PC-9 (cell line): Measurements from ENCODE around the gene CLASP1. TPM values are rescaled to one million over a fixed set of nuclear protein-coding genes. Genes with fewer than 3 reads are reported as not detected.

Experiments
- BruUV-seq: library from RNA; stranded (reverse); fragments of 400-500 nt; replicated peaks from 2 replicates; lab custom pipeline; 2021; lab: Mats Ljungman, UMichigan
- CTCF ChIA-PET: fragments of 300-600 bp; sonication (Branson Sonifier 250); formaldehyde crosslinking; loops from one replicate; lab custom pipeline; 2022; ENCODE audit warnings: antibody characterized with exemption; lab: Charles Lee
- POLR2A ChIA-PET: fragments of 300-600 bp; sonication (Branson Sonifier 250); formaldehyde crosslinking; loops from one replicate; lab custom pipeline; 2022; ENCODE audit warnings: antibody characterized with exemption; ENCODE audit not compliant: unreplicated experiment; lab: Charles Lee
- DNase-seq, 2 experiments: peaks; one replicate each; pipeline versions ENCODE4 v3.0.0 to v3.0.0-alpha.2; 2015 to 2022; ENCODE audit warnings: mixed read lengths in 1 of 2
- H2AFZ ChIP-seq: fragments of 200-600 bp; sonication (generic); 2 replicates; pipeline ENCODE4 v1.8.1; 2017; ENCODE audit warnings: antibody characterized with exemption
- H3F3A ChIP-seq: fragments of 200-600 bp; sonication (generic); 2 replicates; pipeline ENCODE4 v1.8.1; 2017; ENCODE audit warnings: antibody characterized with exemption, mild to moderate bottlenecking, low read depth; ENCODE audit not compliant: insufficient read depth
- H3K27ac ChIP-seq: fragments of 200-600 bp; sonication (generic); 2 replicates; pipeline ENCODE4 v1.6.1; 2016; ENCODE audit warnings: mixed run types
- H3K27me3 ChIP-seq: fragments of 200-600 bp; sonication (generic); 2 replicates; pipeline ENCODE4 v1.6.1; 2016; ENCODE audit warnings: low read depth, mixed run types; ENCODE audit not compliant: insufficient read depth
- H3K36me3 ChIP-seq: fragments of 200-600 bp; sonication (generic); 2 replicates; pipeline ENCODE4 v1.6.1; 2016; ENCODE audit warnings: low read depth, mixed run types
- H3K4me1 ChIP-seq: fragments of 200-600 bp; sonication (generic); replicated peaks from 2 replicates; pipeline ENCODE4 v1.6.1; 2016; ENCODE audit warnings: mixed run types; ENCODE audit not compliant: insufficient read depth
- H3K4me2 ChIP-seq: fragments of 200-600 bp; sonication (generic); 2 replicates; pipeline ENCODE4 v1.6.1; 2017; ENCODE audit warnings: mixed run types
- H3K4me3 ChIP-seq: fragments of 200-600 bp; sonication (generic); 2 replicates; pipeline ENCODE4 v1.6.1; 2016; ENCODE audit warnings: mixed run types
- H3K79me2 ChIP-seq: fragments of 200-600 bp; sonication (generic); 2 replicates; pipeline ENCODE4 v1.6.1; 2017; ENCODE audit warnings: low read depth, mixed run types
- H3K9me2 ChIP-seq: fragments of 200-600 bp; sonication (generic); 2 replicates; pipeline ENCODE4 v1.8.1; 2017; ENCODE audit warnings: mild to moderate bottlenecking; ENCODE audit not compliant: insufficient read depth
- H3K9me3 ChIP-seq: fragments of 200-600 bp; sonication (generic); 2 replicates; pipeline ENCODE4 v1.8.1; 2016; ENCODE audit warnings: low read depth; ENCODE audit not compliant: insufficient read depth
- H4K20me1 ChIP-seq: fragments of 200-600 bp; sonication (generic); 2 replicates; pipeline ENCODE4 v1.8.1; 2017; ENCODE audit not compliant: insufficient read depth
- EZH2 ChIP-seq: fragments of 200-600 bp; sonication (generic); IDR thresholded peaks from 2 replicates; pipeline ENCODE4 v1.8.0; 2017; ENCODE audit warnings: antibody characterized with exemption, low read depth
- intact Hi-C: fragments of 100-400 bp; cut with micrococcal nuclease; formaldehyde crosslinking; loops from one replicate; pipeline ENCODE4 v1.10.0; 2022; ENCODE audit not compliant: unreplicated experiment
- total RNA-seq: library from RNA; stranded (reverse); gene quantifications from 2 replicates; pipeline ENCODE4 v1.2.3, GENCODE V29; 2021
- TF ChIP-seq, protein P1 (sequence below): fragments of 200-600 bp; sonication (generic); conservative IDR thresholded peaks from 2 replicates; pipeline ENCODE4 v1.6.1; 2017; ENCODE audit warnings: mixed run types, antibody characterized with exemption, mild to moderate bottlenecking, moderate library complexity

Gene CLASP1
- total RNA-seq, 1 experiment from 2014 or later: 61.8 TPM

- H3K79me2 ChIP-seq: peaks cover 7% of the 10 kb centered on the region; the same call in 1 of the 2 replicates
- no peaks in the 10 kb centered on the region for H3K27me3 ChIP-seq
- H3K36me3 ChIP-seq: no peaks in the 10 kb centered on the region
- no peak overlapping the region for H3K4me3 ChIP-seq
- 0 out of 2 replicates have a peak, but pooled peaks cover 9% of the 10 kb centered on the region for H4K20me1 ChIP-seq
- H3K4me1 ChIP-seq: no peaks in the 10 kb centered on the region
- TF ChIP-seq, protein P1, sequence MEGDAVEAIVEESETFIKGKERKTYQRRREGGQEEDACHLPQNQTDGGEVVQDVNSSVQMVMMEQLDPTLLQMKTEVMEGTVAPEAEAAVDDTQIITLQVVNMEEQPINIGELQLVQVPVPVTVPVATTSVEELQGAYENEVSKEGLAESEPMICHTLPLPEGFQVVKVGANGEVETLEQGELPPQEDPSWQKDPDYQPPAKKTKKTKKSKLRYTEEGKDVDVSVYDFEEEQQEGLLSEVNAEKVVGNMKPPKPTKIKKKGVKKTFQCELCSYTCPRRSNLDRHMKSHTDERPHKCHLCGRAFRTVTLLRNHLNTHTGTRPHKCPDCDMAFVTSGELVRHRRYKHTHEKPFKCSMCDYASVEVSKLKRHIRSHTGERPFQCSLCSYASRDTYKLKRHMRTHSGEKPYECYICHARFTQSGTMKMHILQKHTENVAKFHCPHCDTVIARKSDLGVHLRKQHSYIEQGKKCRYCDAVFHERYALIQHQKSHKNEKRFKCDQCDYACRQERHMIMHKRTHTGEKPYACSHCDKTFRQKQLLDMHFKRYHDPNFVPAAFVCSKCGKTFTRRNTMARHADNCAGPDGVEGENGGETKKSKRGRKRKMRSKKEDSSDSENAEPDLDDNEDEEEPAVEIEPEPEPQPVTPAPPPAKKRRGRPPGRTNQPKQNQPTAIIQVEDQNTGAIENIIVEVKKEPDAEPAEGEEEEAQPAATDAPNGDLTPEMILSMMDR: no peak
- TF ChIP-seq EZH2: no peak
- peaks cover 2% of the 10 kb centered on the region; the same call in 1 of the 2 replicates for H3K9me3 ChIP-seq
- CTCF ChIA-PET: no interaction called here
- intact Hi-C loops: no loop called here
- peaks cover 7% of the 10 kb centered on the region; the same call in 1 of the 2 replicates for H3F3A ChIP-seq
- BruUV-seq: no TSS peak
- DNase-seq: no peak
- H3K4me2 ChIP-seq: no peak overlapping the region
- 0 out of 2 replicates have a peak, but pooled peaks cover 5% of the 10 kb centered on the region for H3K9me2 ChIP-seq
- no peak overlapping the region for H2AFZ ChIP-seq
- POLR2A ChIA-PET: no interaction called here
- no peak overlapping the region for H3K27ac ChIP-seq
Measured at GRCh38 chr2:121617042-121617599, 32.1 kb downstream of the CLASP1 start.

- Histone ChIP-seq H3K9me3 (peaks cover 2% of the 10 kb centered on the region; the same call in 1 of the 2 replicates), H3K4me2 (no peak overlapping the region), H3F3A (peaks cover 7% of the 10 kb centered on the region; the same call in 1 of the 2 replicates), H3K36me3 (no peaks in the 10 kb centered on the region), H4K20me1 (0 out of 2 replicates have a peak, but pooled peaks cover 6% of the 10 kb centered on the region), H3K27me3 (no peaks in the 10 kb centered on the region), H3K27ac (no peak overlapping the region), H3K9me2 (no peaks in the 10 kb centered on the region), H3K4me3 (no peak overlapping the region), H2AFZ (no peak overlapping the region), H3K4me1 (no peaks in the 10 kb centered on the region), H3K79me2 (0 out of 2 replicates have a peak, but pooled peaks cover 13% of the 10 kb centered on the region)
- intact Hi-C loops: no loop called here
- TF ChIP-seq EZH2: no peak
- CTCF ChIA-PET: no interaction called here
- BruUV-seq: no TSS peak
- POLR2A ChIA-PET: no interaction called here
- no peak for DNase-seq
Measured at GRCh38 chr2:121613774-121614173, 35.5 kb downstream of the CLASP1 start.

DNA sequence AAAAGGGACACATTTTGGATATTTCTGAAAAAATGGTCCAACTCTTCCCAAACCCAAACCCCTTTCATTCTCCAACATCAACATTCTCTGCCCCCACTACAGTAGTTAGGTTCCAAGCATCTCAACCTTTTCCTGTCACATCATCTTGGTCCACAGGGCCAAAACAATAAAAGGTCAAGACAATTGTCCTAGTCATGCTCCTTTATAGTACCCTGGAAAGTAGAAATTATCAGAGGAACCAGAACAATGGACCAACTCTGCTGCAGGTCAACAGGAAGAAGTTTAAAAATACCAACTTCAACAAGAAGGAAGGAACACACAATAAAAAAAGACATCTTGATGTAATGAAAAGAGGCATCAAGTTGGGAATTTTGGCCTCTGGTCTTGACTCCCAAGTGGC lies 36.1 kb downstream of the CLASP1 start:
- H4K20me1 ChIP-seq: 0 out of 2 replicates have a peak, but pooled peaks cover 4% of the 10 kb centered on the region
- CTCF ChIA-PET: no interaction called here
- no peak overlapping the region for H3K4me2 ChIP-seq
- no peak overlapping the region for H3K4me3 ChIP-seq
- H2AFZ ChIP-seq: no peak overlapping the region
- intact Hi-C loops: no loop called here
- H3K9me3 ChIP-seq: peaks cover 2% of the 10 kb centered on the region; the same call in 1 of the 2 replicates
- POLR2A ChIA-PET: no interaction called here
- no peak overlapping the region for H3K27ac ChIP-seq
- H3K36me3 ChIP-seq: no peaks in the 10 kb centered on the region
- DNase-seq: no peak
- TF ChIP-seq EZH2: no peak
- TF ChIP-seq, protein P1: no peak
- no peaks in the 10 kb centered on the region for H3K9me2 ChIP-seq
- H3K27me3 ChIP-seq: no peaks in the 10 kb centered on the region
- no peaks in the 10 kb centered on the region for H3K4me1 ChIP-seq
- no TSS peak for BruUV-seq
- H3F3A ChIP-seq: peaks cover 7% of the 10 kb centered on the region; the same call in 1 of the 2 replicates
- H3K79me2 ChIP-seq: peaks cover 13% of the 10 kb centered on the region; the same call in 1 of the 2 replicates
